ENCODE data around the gene HNRNPD. TPM values are rescaled to one million over a fixed set of nuclear protein-coding genes. Genes with fewer than 3 reads are reported as not detected.
"Not testable (repeated sequence)": the region's sequence is repeated elsewhere in the genome, so short reads cannot be mapped to it uniquely, and the experiment has no call there.

The HNRNPD gene, protein sequence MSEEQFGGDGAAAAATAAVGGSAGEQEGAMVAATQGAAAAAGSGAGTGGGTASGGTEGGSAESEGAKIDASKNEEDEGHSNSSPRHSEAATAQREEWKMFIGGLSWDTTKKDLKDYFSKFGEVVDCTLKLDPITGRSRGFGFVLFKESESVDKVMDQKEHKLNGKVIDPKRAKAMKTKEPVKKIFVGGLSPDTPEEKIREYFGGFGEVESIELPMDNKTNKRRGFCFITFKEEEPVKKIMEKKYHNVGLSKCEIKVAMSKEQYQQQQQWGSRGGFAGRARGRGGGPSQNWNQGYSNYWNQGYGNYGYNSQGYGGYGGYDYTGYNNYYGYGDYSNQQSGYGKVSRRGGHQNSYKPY
- total RNA-seq = 86.4 TPM

- Histone ChIP-seq H3K4me3 (ENCODE audit: low read length) (peak within 1 kb of the TSS; percentile 99), H3K4me1 (ENCODE audit: insufficient read depth, low read length) (peaks cover 51% of the 10 kb centered on the region), H3K27me3 (ENCODE audit: insufficient read depth, low read length) (no peaks in the 10 kb centered on the region), H3K9me3 (ENCODE audit: low read depth, low read length) (no peaks in the 10 kb centered on the region)
Measured at GRCh38 chr4:82373816-82374625, at the start of gene HNRNPD. Gene HNRNPD (minus strand): TSS chr4:82373991. CDS start chr4:82373678, 313 bp downstream.

DNA sequence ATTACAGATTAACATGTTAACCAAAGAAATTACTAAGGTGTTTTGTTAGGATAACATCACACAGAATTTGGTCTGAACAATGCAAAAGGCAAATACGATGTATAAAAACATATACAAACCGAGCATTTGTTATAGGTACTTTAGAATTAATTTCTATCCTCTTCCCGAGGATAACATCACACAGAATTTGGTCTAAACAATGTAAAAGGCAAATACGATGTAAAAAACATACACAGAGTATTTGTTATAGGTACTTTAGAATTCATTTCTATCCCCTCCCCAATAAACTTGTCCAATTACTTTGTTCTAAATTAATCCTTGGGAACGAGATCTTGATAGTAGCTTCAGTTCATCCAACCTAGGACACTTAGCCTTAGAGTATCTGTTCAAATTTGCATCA lies 48.8 kb upstream of the HNRNPD start:
- H3K27me3 ChIP-seq (ENCODE audit: insufficient read depth, low read length) = no peaks in the 10 kb centered on the region
- no peaks in the 10 kb centered on the region for H3K9me3 ChIP-seq (ENCODE audit: low read depth, low read length)
- no peak overlapping the region for H3K4me3 ChIP-seq (ENCODE audit: low read length)
- H3K4me1 ChIP-seq (ENCODE audit: insufficient read depth, low read length) = peaks cover 11% of the 10 kb centered on the region

- no peaks in the 10 kb centered on the region for H3K27me3 ChIP-seq (ENCODE audit: insufficient read depth, low read length)
- no peaks in the 10 kb centered on the region for H3K9me3 ChIP-seq (ENCODE audit: low read depth, low read length)
- H3K4me1 ChIP-seq (ENCODE audit: insufficient read depth, low read length) = peaks cover 6% of the 10 kb centered on the region
- no peak overlapping the region for H3K4me3 ChIP-seq (ENCODE audit: low read length)
Measured at GRCh38 chr4:82421796-82422560, 48.2 kb upstream of the HNRNPD start.

- no peak overlapping the region for H3K4me3 ChIP-seq (ENCODE audit: low read length)
- H3K27me3 ChIP-seq (ENCODE audit: insufficient read depth, low read length) = peaks cover 3% of the 10 kb centered on the region
- no peaks in the 10 kb centered on the region for H3K9me3 ChIP-seq (ENCODE audit: low read depth, low read length)
- H3K4me1 ChIP-seq (ENCODE audit: insufficient read depth, low read length) = no peaks in the 10 kb centered on the region
Measured at GRCh38 chr4:82419451-82419850, 45.7 kb upstream of the HNRNPD start.

DNA sequence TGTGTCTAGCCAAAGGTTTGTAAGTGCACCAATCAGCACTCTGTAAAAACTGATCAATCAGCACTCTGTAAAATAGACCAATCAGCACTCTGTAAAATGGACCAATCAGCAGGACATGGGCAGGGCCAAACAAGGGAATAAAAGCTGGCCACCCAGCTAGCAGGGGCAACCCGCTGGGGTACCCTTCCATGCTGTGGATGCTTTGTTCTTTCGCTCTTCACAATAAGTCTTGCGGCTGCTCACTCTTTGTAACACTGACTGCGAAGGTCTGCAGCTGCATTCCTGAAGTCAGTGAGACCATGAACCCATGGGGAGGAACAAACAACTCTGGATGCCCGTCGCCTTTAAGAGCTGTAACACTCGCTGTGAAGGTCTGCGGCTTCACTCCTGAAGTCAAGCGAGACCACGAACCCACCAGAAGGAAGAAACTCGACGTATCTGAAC lies 42.2 kb upstream of the HNRNPD start:
- Histone ChIP-seq H3K9me3 (ENCODE audit: low read depth, low read length) (no peaks in the 10 kb centered on the region), H3K4me3 (ENCODE audit: low read length) (no peak overlapping the region), H3K4me1 (ENCODE audit: insufficient read depth, low read length) (no peaks in the 10 kb centered on the region), H3K27me3 (ENCODE audit: insufficient read depth, low read length) (peaks cover 3% of the 10 kb centered on the region)

- not testable (repeated sequence) for H3K4me1 ChIP-seq (ENCODE audit: insufficient read depth, low read length); H3K4me3 ChIP-seq (ENCODE audit: low read length); H3K9me3 ChIP-seq (ENCODE audit: low read depth, low read length); H3K27me3 ChIP-seq (ENCODE audit: insufficient read depth, low read length)
Measured at GRCh38 chr4:82415061-82415460, 41.3 kb upstream of the HNRNPD start.

DNA sequence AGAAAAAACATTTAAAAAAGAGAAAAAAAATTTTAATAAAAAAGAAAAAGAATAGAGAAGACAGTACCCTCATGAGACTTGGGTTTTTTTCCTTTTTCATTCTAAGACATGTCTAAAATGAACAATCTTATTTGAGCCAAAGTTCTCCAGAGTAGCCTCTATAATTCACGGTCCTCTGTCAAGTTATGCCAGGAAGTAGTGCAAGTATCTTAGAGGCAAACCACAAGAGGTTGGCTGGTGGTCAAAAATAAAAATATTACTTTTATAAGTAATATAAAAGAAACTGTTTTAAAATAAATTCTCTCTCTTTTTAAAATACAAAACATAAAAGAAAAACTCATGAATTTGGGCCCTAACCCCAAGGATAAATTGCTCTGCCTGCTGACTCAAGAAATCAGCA lies 29.9 kb upstream of the HNRNPD start:
- no peaks in the 10 kb centered on the region for H3K4me1 ChIP-seq (ENCODE audit: insufficient read depth, low read length)
- no peaks in the 10 kb centered on the region for H3K9me3 ChIP-seq (ENCODE audit: low read depth, low read length)
- no peak overlapping the region for H3K4me3 ChIP-seq (ENCODE audit: low read length)
- H3K27me3 ChIP-seq (ENCODE audit: insufficient read depth, low read length) = no peaks in the 10 kb centered on the region

- no peaks in the 10 kb centered on the region for H3K4me1 ChIP-seq (ENCODE audit: insufficient read depth, low read length)
- H3K4me3 ChIP-seq (ENCODE audit: low read length) = no peak overlapping the region
- no peaks in the 10 kb centered on the region for H3K27me3 ChIP-seq (ENCODE audit: insufficient read depth, low read length)
- H3K9me3 ChIP-seq (ENCODE audit: low read depth, low read length) = no peaks in the 10 kb centered on the region
Measured at GRCh38 chr4:82402196-82402775, 28.5 kb upstream of the HNRNPD start.

DNA sequence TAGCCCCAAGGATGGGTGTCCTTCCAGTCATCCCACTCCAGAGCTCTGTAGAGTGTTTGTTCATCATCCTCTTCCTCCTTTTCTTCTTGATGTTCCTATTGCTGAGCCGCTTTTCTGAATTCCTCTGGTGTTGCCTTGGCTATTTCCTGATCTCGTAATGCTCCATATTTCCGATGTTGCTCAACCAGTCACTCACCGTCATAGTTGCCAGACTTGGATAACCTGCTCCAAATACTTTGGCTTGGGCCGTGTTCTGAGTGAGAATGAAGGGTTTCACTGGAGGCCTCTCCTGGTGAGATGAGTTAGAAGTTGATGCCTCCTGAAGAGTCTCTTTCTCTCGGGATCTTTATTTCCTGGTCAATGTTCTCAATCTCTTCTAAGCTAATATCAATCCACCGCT lies 27.8 kb upstream of the HNRNPD start:
- H3K4me1 ChIP-seq (ENCODE audit: insufficient read depth, low read length) = no peaks in the 10 kb centered on the region
- H3K4me3 ChIP-seq (ENCODE audit: low read length) = no peak overlapping the region
- no peaks in the 10 kb centered on the region for H3K27me3 ChIP-seq (ENCODE audit: insufficient read depth, low read length)
- H3K9me3 ChIP-seq (ENCODE audit: low read depth, low read length) = no peaks in the 10 kb centered on the region

- no peaks in the 10 kb centered on the region for H3K9me3 ChIP-seq (ENCODE audit: low read depth, low read length)
- H3K4me1 ChIP-seq (ENCODE audit: insufficient read depth, low read length) = no peaks in the 10 kb centered on the region
- no peaks in the 10 kb centered on the region for H3K27me3 ChIP-seq (ENCODE audit: insufficient read depth, low read length)
- H3K4me3 ChIP-seq (ENCODE audit: low read length) = no peak overlapping the region
Measured at GRCh38 chr4:82398263-82398662, 24.5 kb upstream of the HNRNPD start.

- H3K4me1 ChIP-seq (ENCODE audit: insufficient read depth, low read length) = no peaks in the 10 kb centered on the region
- no peaks in the 10 kb centered on the region for H3K27me3 ChIP-seq (ENCODE audit: insufficient read depth, low read length)
- no peak overlapping the region for H3K4me3 ChIP-seq (ENCODE audit: low read length)
- no peaks in the 10 kb centered on the region for H3K9me3 ChIP-seq (ENCODE audit: low read depth, low read length)
Measured at GRCh38 chr4:82397527-82397926, 23.7 kb upstream of the HNRNPD start.

- H3K4me1 ChIP-seq (ENCODE audit: insufficient read depth, low read length) = no peaks in the 10 kb centered on the region
- H3K27me3 ChIP-seq (ENCODE audit: insufficient read depth, low read length) = no peaks in the 10 kb centered on the region
- H3K4me3 ChIP-seq (ENCODE audit: low read length) = no peak overlapping the region
- H3K9me3 ChIP-seq (ENCODE audit: low read depth, low read length) = no peaks in the 10 kb centered on the region
Measured at GRCh38 chr4:82394896-82395295, 21.1 kb upstream of the HNRNPD start.

DNA sequence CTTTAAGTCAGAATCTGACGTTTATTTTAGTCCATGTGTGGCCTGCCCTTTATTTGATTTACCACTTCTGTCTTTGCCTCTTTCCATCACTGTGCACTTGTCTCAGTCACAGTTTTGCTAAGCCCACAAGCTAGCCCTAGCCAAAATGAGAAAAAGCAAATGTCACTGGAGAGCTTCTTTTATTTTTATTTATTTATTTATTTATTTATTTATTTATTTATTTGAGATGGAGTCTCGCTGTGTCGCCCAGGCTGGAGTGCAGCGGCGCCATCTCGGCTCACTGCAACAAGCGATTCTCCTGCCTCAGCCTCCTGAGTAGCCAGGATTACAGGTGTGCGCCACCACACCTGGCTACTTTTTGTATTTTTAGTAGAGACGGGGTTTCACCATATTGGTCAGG lies 16.3 kb upstream of the HNRNPD start:
- H3K4me1 ChIP-seq (ENCODE audit: insufficient read depth, low read length) = not testable (repeated sequence)

GRCh38 chr4:82388405-82388804 lies 14.6 kb upstream of the HNRNPD start:
- Histone ChIP-seq H3K27me3 (ENCODE audit: insufficient read depth, low read length) (peaks cover 2% of the 10 kb centered on the region), H3K9me3 (ENCODE audit: low read depth, low read length) (no peaks in the 10 kb centered on the region), H3K4me3 (ENCODE audit: low read length) (no peak overlapping the region), H3K4me1 (ENCODE audit: insufficient read depth, low read length) (no peaks in the 10 kb centered on the region)

More for the DNA sequence above, 16.3 kb upstream of the HNRNPD start:
- not testable (repeated sequence) for H3K9me3 ChIP-seq (ENCODE audit: low read depth, low read length); H3K4me3 ChIP-seq (ENCODE audit: low read length); H3K27me3 ChIP-seq (ENCODE audit: insufficient read depth, low read length)

- not testable (repeated sequence) for H3K4me3 ChIP-seq (ENCODE audit: low read length); H3K27me3 ChIP-seq (ENCODE audit: insufficient read depth, low read length); H3K4me1 ChIP-seq (ENCODE audit: insufficient read depth, low read length); H3K9me3 ChIP-seq (ENCODE audit: low read depth, low read length)
Measured at GRCh38 chr4:82386312-82386711, 12.5 kb upstream of the HNRNPD start.
